GM19035 (cell line): ENCODE measurements around the gene CTNNA1.
"Not testable (repeated sequence)": the region's sequence is repeated elsewhere in the genome, so short reads cannot be mapped to it uniquely, and the experiment has no call there.

Source experiments
- ATAC-seq: cut with Tn5 transposase; IDR thresholded peaks from one replicate; pipeline ENCODE4 v1.9.1; 2021; ENCODE audit not compliant: unreplicated experiment

The CTNNA1 gene

DNA sequence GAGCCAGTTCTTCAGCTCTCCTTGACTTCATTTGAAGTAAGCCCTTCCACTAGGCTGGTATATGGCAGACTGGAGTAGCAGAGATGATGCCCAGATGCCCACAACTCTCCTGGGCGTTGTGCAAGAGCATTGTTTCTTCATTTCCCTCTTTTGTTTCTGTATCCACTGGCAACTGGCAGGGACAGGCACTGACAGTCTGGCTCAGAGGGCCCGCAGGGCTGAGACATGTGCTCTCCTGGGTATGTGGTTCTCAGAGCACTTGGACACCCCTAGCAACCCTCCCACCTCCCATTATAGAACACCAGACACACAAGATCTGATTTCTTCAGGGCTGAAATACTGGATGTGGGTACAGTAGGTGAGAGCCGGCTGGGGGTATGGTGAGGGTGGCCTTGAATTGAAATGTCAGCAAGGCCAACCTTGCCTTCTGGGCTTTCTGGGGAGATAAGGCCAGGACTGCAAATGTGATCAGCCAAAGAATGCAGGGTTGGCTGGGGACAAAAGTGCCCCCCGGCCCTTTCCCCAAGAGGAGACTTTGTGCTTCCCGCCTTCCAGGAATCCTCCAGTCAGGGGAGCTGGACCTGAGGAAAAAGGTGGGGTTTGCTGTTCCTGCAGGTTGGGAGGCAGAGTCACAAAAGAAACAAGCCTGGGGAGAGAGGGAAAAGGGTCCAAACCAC is 28.6 kb upstream of the CTNNA1 start:
- no peak for ATAC-seq

DNA sequence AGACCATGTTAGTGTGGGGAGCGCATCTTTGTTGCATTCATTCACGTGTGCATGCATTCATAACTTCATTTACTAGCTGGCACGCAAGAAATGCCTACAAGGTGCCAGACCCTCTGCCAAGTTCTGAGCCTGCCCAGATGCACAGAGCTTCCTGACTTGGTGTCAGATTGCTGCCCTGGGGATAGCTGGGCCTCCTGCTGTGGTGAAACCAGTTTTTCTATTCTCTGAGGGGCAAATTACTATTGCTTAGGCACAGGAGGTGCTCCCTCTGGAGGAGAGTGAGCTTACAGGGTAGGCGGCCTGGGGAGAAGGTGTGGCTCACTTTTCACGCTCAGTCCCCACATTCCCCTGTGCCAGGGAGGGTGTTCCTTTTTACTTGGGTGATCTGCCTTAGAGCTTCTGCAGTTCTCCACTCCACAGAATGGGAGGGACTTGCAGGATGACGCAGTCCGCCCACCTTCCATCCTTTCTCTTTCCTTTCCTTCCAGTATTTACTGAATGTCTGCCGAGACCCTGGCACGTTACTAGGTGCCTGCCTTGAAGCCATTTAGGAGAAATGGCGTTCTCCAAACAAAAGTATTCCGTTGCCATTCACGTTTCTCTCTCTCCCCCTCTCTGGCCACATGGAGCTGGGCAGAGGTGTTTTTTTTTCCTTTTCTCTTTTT is 27.9 kb upstream of the CTNNA1 start:
- no peak for ATAC-seq

GRCh38 chr5:138725818-138726416 is 27.3 kb upstream of the CTNNA1 start:
- ATAC-seq = no peak

DNA sequence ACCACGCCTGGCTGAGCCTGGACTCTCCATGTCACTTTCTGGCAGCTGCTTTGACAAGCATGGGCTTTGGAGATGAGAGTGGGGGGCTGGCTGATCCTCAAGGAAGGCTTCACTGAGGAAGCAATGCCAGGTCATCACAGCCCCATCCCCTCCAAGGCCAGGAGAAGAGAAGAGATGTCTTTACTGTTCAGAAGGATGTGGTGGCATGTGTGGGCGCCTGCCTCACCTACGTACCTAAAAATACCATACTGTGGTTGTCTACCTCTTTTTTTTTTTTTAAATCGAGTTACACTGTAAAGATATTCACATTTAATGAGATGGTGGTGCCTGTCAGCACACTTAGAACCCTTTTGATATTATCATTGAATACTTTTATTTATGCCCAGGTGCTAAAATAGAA is 26.4 kb upstream of the CTNNA1 start:
- ATAC-seq = no peak

GRCh38 chr5:138730496-138730895 is 22.7 kb upstream of the CTNNA1 start:
- not testable (repeated sequence) for ATAC-seq

DNA sequence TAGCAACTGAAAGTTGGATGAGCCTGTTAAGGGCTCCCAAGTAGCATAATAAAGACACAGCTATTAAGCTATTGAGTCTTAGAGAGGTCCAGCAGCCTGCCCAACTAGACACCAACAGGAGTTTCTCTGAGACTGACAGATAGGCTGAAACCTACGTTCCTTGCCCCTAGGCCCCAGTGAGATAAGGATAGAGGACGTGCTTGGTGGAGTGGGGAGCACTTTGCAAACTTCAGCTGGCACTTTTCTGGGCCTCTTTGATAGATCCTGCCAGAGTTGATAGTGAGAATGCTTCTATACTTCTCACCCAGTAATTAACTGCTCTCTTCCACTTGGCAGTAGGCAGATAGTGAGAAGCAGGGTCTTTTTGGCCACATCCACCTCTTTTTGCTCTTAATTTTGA is 20.8 kb upstream of the CTNNA1 start:
- no peak for ATAC-seq

GRCh38 chr5:138732933-138733332 is 20.3 kb upstream of the CTNNA1 start:
- ATAC-seq = no peak

- no peak for ATAC-seq
Measured at GRCh38 chr5:138733509-138733908, 19.7 kb upstream of the CTNNA1 start.

DNA sequence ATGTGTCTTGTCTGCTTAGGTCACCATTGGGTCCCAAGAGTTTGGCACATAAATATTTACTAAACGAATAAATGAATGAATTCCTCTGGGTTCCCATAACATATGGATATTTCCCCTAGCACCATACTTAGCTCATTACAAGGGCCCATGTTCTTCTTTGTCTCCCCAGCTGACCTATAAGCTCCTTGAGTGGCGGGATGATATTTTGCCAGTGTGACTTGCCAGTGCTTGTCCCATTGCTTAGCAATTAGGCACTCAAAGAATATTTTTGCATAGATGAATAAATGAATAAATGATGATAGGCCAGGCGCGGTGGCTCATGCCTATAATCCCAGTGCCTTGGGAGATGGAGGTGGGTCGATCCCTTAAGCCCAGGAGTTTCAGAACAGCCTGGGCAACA is 16.9 kb upstream of the CTNNA1 start:
- no peak for ATAC-seq

GRCh38 chr5:138737494-138738265 is 15.5 kb upstream of the CTNNA1 start:
- no peak for ATAC-seq

- no peak for ATAC-seq
Measured at GRCh38 chr5:138738399-138738798, 14.8 kb upstream of the CTNNA1 start.

DNA sequence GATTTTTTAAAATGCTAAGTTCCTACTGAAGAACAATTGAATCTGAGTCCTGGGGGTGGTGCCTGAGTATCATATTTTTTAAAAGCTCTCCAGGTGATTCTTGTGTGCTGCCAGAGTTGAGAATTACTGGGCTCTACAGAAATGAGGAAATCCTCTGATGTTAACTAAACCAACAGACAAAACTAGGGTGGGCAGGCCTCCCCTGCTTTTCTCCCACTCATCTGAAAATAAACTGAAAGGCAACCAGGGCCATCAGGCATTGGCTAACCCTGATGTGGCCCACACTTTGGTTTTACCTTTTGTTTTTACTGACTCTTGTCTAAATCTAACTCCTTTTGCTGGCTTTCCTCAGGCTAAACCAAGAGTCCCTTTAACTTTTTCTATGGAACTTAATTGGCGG is 13.3 kb upstream of the CTNNA1 start:
- ATAC-seq = no peak

GRCh38 chr5:138743484-138743883 is 9.7 kb upstream of the CTNNA1 start:
- ATAC-seq = no peak

- ATAC-seq = no peak
Measured at GRCh38 chr5:138745268-138745667, 8.0 kb upstream of the CTNNA1 start.

DNA sequence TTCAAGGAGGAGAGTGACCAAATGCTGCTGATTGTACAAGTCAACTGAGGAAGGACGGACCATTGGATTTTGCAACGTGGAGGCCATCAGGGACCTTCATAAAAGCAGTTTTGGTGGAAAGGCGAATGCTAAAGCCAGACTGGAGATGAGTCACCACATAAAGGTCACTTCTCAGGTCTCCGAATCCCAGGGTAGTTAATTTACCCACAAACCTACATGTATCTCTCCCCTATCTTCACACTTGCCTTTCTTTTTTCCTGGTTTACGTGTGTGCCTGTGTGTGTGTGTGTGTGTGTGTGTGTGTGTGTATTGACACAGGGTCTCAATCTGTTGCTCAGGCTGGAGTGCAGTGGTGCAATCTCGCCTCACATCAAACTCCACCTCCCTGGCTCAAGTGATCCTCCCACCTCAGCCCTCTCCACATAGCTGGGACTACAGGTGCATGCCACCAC is 4.6 kb upstream of the CTNNA1 start:
- no peak for ATAC-seq

DNA sequence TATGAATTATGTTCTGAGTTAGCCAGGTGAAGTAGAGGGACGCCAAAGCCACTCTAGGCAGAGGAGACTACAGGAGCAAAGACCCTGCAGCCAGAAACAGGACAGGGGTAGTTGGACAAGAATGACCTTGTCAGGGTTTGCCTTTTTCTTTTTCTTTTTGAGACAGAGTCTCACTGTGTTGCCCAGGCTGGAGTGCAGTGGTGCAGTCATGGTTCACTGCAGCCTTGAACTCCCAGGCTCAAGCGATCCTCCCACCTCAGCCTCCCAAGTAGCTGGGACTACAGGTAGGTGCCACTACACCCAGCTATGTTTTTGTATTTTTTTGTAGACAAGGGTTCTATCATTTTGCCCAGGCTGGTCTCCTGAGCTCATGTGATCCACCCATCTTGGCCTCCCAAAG is 1.9 kb upstream of the CTNNA1 start:
- ATAC-seq = not testable (repeated sequence)

- ATAC-seq = no peak
Measured at GRCh38 chr5:138752341-138752950, 779 bp upstream of the CTNNA1 start.

- ATAC-seq = no peak
Measured at GRCh38 chr5:138753794-138754698, 821 bp downstream of the CTNNA1 start.

DNA sequence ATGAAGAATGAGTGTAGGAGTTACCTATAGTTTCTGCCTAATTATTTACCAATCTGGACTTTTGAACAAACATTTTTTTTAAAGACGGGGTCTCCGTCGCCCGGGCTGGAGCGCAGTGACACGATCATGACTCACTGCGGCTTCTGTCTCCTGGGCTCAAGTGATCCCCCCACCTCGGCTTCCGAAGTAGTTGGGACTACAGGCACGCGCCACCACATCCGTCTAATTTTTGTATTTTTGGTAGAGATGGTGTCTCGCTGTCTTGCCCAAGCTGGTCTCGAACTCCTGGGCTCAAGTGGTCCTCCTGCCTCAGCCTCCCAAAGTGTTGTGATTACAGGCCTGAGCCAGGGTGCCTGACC is 1.5 kb downstream of the CTNNA1 start:
- ATAC-seq = no peak

DNA sequence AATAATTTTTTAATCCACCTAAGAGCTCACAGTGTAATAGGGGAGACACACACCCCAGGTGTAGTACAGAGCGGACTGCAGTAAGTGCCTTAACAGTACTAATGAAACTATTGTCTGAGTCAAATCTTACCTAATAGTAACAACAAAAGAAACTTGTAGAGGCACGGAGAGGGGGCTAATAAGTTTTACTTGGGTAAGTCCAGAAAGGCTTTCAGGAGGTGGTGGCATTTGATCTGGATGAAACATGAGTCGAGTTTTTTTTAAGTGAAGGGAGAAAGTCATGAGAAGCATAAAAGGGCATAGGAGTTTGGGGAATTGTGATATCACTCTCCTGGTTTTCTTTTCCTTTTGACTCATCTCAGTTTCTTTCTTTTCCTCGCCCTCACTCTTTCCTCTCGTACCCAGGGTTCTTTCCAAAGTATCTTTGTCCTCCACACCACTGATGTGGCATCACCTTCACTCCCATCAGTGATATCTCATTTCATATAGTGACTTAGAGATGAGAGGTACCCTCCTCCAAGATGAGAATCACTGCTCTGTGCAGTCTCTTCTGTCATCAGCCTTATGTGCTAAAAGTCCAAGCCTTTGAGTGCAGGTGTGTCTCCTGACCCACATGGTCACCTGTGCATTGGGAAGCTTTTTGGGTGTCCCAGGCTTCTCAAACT is 2.0 kb downstream of the CTNNA1 start:
- ATAC-seq = no peak
